Forelimb muscle (tissue), 1 donor: Measurements from ENCODE around the gene SH3TC2. TPM values are rescaled to one million over a fixed set of nuclear protein-coding genes. Genes with fewer than 3 reads are reported as not detected.

Experiments
- DNase-seq: peaks from one replicate; pipeline ENCODE4 v3.0.0-alpha.2; 2013; ENCODE audit warnings: low read depth
- polyA plus RNA-seq: library from polyadenylated mRNA; unstranded; fragments of 120-200 nt; gene quantifications from one replicate; pipeline ENCODE4 v1.2.1, GENCODE V29; 2013; ENCODE audit not compliant: insufficient read length

The SH3TC2 gene
- polyA plus RNA-seq, 1 donor = 1.3 TPM

GRCh38 chr5:149028984-149029383, 33.9 kb downstream of the SH3TC2 start:
- no peak for DNase-seq

DNA sequence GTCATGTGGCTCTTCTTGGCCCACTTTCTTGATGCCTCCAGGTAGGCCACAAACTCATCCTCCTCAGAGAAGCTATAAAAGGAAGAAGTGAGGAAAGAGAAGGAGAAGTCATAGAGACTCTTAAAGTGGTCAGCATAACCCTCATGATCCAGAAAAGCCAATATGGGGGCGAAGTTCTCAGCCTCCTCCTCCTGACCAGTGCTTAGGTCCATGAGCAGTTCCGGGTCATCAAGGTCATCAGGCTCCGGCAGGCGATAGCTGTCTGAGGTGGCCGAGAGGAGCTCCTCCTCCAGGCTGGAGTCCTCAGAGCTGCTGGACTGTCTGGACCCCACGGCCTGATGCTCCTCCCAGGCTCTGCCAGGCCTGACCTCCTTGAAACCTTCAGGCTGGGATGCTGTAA, 34.7 kb downstream of the SH3TC2 start:
- DNase-seq = no peak

GRCh38 chr5:149027636-149028035, 35.2 kb downstream of the SH3TC2 start:
- no peak for DNase-seq

DNA sequence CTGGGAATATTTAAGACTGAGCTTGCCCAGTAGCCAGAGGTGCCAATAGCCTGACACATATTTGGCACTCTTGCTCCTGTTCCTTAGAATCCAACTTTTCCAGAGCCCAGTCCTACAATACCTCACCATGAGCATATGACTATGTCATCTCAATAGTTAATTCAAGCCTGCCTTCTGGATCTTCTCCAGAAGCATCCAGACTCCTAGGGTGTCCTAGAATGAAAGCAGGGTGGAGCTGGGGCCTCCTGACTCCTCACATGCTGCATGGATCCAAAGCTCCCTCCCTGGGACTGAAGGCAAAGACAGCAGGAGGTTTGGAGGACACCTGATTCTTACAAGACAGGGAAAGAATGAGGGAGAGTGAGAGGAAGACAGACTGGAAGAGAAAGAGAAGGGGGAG, 37.9 kb downstream of the SH3TC2 start:
- DNase-seq = no peak

GRCh38 chr5:149024477-149024876, 38.4 kb downstream of the SH3TC2 start:
- no peak for DNase-seq

DNA sequence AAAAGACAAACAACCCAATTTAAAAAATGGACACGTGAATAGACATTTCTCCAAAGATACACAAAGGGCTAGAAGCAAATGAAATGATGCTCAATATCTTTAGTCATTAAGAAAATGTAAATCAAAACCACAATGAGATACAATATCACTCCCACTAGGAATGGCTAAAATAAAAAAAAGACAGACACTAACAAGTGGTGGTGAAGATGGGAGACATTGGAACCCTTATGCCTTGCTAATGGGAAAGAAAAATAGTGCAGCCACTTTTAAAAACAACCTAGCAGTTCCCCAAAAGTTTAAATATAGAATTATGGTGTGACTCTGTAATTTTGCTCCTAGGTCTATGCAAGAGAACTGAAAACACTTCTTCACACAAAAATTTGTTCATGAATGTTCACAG, 40.7 kb downstream of the SH3TC2 start:
- DNase-seq = no peak

DNA sequence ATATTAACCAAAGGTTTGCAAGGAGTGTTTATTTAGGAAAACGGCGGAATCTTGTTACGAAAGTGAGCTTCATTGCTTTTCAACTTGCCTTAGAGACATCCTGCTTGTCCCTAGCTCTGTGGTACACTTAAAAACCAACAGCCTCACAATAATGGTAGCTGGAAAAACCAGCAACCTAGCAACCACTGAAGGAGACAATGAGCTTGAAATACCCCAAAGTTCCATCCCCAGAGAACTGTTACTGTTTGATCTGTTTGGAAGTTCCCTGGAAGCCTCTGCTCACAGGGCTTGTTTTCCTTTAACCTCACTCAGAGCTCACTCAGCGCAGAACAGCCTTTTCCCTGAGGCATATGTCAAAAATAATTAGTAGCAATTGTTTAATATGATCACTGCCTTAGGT, 43.2 kb downstream of the SH3TC2 start:
- DNase-seq = no peak

- peak; percentile 40 for DNase-seq
Measured at GRCh38 chr5:149018909-149019443, 43.9 kb downstream of the SH3TC2 start.

DNA sequence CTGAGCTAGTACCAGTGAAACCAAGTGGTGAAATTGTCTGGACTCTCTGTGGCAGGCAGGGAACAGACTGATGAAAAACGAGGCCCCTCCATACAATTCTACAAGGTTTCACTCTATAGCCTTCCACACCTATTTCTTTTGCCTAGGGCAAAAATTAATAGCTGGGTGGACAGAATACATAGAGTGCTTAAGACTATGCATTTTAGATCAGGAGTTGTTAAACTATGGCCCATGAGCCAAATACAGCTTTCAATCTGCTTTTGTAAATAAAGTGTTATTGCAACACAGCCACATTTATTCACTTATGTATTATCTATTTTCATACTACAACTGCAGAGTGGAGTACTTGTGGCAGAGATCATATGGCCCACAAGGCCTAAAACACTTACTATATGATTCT, 45.2 kb downstream of the SH3TC2 start:
- no peak for DNase-seq

DNA sequence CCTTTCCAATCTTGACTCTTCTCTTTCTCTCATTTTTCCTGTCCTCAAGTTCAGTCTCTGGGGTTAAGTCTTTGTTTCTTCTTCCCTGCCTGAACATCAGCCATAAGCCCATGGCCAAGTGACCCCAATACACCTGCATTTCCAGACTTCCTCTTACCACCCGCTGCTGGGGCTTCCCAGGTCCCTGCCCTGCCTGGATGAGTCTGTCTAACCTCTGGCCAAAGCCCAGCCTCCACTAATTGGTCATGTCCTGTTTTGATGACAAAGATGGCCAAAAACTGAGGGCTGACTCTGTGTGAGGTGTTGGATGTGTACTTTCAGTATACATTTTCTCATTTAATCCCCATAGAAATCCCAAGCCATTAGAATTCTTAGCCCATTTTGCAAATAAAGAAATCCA, 47.3 kb downstream of the SH3TC2 start:
- DNase-seq = no peak

GRCh38 chr5:149015126-149015525, 47.7 kb downstream of the SH3TC2 start:
- no peak for DNase-seq

GRCh38 chr5:149014571-149015031, 48.3 kb downstream of the SH3TC2 start:
- no peak for DNase-seq

GRCh38 chr5:149013796-149014195, 49.1 kb downstream of the SH3TC2 start:
- no peak for DNase-seq

GRCh38 chr5:149012350-149012749, 50.5 kb downstream of the SH3TC2 start:
- no peak for DNase-seq

DNA sequence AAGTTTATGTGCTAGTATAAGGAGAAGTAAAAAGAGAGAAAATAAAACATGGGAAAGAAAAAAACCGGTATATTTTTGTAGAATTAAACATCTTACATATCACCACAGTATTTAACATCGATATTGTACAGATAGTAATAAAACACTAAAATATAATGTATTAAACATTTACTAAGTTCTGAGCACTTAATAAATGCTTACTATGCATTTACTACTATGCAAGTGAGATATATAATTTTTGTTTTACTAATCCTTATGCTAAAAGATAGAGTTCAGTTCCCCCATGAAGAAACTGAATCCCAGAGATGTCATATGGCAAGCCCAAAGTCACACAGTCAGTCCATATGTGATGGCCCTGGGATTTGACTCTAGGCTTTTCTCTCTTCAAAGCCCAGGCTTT, 51.1 kb downstream of the SH3TC2 start:
- no peak for DNase-seq

GRCh38 chr5:149011084-149011483, 51.8 kb downstream of the SH3TC2 start:
- DNase-seq = no peak

- no peak for DNase-seq
Measured at GRCh38 chr5:149007174-149007573, 55.7 kb downstream of the SH3TC2 start.

DNA sequence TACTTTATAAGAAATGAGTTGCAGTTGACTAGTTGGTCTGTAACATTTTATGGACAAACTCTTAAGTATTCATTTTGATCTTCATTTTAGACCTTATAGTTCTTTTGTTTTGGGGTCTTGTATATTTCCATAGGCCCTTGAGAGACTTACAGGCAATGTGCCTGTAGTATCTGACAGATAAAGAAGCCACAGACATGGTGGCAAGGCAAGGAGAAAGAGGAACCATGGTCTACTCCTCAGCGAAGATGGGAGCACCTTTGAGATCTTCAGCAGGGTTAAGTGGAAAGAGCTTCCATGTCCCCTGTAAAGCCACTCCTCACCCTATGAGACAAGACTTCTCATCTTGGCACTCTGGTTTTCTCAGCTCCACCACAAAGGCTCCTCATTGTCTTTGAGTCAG, 56.4 kb downstream of the SH3TC2 start:
- DNase-seq = no peak

DNA sequence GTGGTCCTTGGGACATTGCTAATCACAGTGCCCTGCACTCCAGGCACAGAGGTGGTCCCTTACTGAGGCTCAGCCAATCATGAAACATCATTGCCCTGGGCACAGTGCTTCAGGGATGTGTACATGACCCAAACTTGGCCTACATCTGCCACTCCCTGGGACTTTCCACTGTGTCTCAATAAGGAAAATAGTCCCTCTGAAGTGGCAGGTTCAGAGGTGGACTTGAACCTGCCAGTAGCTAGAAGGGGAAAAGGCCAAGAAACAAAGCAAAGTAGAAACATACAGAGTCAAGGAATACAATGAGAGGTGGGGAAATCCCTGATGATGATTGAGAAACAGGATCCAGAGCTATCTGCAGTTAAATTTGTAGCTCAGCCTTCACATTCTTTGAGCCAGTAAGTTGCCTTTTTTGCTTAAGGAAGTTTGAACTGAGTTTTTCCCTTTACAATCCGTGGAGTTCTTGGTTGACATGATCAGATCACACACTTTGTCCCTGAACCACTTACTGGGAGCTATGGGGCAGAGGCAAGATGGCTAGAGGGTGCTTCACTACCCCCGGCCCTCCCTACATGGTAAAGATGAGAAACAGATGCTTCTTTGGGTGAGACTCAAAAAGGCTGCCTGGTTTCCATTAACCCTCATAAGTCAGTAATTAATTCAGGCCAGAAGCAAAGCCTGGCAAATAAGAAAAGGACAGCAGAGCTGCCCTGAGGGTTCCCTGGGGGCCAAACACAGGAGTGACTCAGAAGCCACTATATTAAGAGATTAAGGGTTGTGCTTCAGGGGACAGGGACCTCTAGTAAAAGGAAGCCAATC, 57.6 kb downstream of the SH3TC2 start:
- no peak for DNase-seq

DNA sequence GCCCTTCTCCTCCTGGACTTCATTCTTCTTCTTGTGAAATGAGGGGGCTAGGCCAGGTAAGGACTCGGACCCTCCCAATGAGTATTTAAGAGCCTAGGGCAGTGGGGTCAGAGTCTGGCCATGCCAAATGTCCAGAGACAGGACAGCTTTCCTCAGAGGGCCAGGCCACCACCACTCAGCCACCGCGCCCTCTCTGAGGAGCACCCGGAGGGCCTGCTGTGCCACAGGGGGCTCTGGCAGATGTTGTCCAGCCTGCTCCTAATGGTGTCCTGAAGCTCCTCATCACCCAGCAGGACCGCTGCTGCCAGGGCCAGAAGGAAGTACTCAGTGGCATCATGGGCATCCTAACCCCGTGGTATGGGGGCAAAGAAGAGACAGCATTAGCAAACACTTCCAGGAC, 58.3 kb downstream of the SH3TC2 start:
- no peak for DNase-seq

DNA sequence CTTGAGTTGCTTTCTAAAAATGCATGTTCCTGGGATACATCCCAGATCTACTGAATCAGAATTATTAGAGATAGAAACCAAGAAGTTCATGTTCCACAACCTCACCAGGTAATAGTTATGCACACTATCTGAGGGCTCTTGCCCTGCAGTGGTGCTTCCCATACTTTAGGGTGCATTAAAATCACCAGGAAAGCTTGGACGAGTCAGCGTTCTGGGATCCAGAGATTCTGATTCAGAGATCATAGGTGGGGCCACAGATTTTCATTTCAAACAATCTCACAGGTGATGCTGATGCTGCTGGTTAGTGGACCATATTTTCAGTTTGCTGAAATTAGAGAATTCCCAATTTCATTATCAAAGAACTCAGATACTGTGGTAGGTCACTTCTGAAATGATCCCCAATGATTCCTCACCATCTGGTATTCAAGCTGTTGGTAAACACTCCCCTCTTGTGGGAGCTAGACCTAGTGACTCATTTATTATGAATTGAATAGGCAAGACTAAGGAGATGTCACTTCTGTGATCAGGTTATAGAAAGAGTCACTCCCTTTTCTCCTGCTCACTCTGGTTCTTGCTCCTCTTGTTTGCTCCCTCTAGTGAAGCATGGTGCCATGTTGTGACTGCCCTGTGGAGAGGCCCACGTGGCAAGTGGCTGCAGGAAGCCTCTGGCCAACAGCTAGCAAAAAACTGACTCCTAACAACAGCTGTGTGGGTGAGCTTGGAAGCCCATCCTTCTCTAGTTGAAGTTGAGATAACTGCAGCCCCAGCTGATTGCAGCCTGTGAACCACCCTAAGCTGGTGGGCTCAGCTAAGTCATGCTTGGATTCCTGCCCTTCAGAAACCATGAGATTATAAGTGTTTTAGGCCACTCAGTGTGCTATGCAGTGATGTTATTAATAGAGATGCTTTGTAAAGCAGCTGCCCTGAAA, 59.8 kb downstream of the SH3TC2 start:
- DNase-seq = no peak

GRCh38 chr5:149002053-149002452, 60.8 kb downstream of the SH3TC2 start:
- DNase-seq = no peak
